Measurements from ENCODE around the gene RIMBP3C.
"Not testable (repeated sequence)": the region's sequence is repeated elsewhere in the genome, so short reads cannot be mapped to it uniquely, and the experiment has no call there.

RIMBP3C gene

GRCh38 chr22:21551361-21551760 lies at the start of gene RIMBP3C:
Gene RIMBP3C, minus strand, starts transcription at chr22:21551461. Its CDS starts 485 bp downstream, at chr22:21550976.
- not testable (repeated sequence) for DNase-seq

- no peak for DNase-seq
These were observed 48.0 kb upstream of the RIMBP3C start for GRCh38 chr22:21599053-21599893.

GRCh38 chr22:21598302-21598701 lies 47.0 kb upstream of the RIMBP3C start:
- DNase-seq, result no peak

- not testable (repeated sequence) for DNase-seq
These were observed 45.3 kb upstream of the RIMBP3C start for GRCh38 chr22:21596356-21597135.

- DNase-seq, result no peak
These were observed 43.7 kb upstream of the RIMBP3C start for GRCh38 chr22:21594865-21595452.

GRCh38 chr22:21593406-21594232 lies 42.4 kb upstream of the RIMBP3C start:
- DNase-seq, result no peak

GRCh38 chr22:21592422-21592821 lies 41.2 kb upstream of the RIMBP3C start:
- DNase-seq, result no peak

GRCh38 chr22:21591695-21592094 lies 40.4 kb upstream of the RIMBP3C start:
- no peak for DNase-seq

- no peak for DNase-seq
These were observed 39.8 kb upstream of the RIMBP3C start for GRCh38 chr22:21590809-21591641.

GRCh38 chr22:21589396-21589795 lies 38.1 kb upstream of the RIMBP3C start:
- no peak for DNase-seq

GRCh38 chr22:21587803-21588611 lies 36.7 kb upstream of the RIMBP3C start:
- DNase-seq, result no peak

- DNase-seq, result no peak
These were observed 34.1 kb upstream of the RIMBP3C start for GRCh38 chr22:21585389-21585788.

- no peak for DNase-seq
These were observed 31.8 kb upstream of the RIMBP3C start for GRCh38 chr22:21582801-21583740.

GRCh38 chr22:21581009-21581713 lies 29.9 kb upstream of the RIMBP3C start:
- not testable (repeated sequence) for DNase-seq

GRCh38 chr22:21580623-21581007 lies 29.4 kb upstream of the RIMBP3C start:
- DNase-seq, result not testable (repeated sequence)

- DNase-seq, result no peak
These were observed 28.2 kb upstream of the RIMBP3C start for GRCh38 chr22:21579474-21579851.

GRCh38 chr22:21573750-21574494 lies 22.7 kb upstream of the RIMBP3C start:
- DNase-seq, result no peak

- DNase-seq, result no peak
These were observed 22.1 kb upstream of the RIMBP3C start for GRCh38 chr22:21573293-21573734.
